ENCODE data around the gene YPEL4.

YPEL4 gene

GRCh38 chr11:57648801-57649735 lies 644 bp downstream of the YPEL4 start:
- FAIRE-seq: no peak

GRCh38 chr11:57647960-57648800 lies 1.5 kb downstream of the YPEL4 start:
- peak; percentile 76 for FAIRE-seq

GRCh38 chr11:57647372-57647771 lies 2.3 kb downstream of the YPEL4 start:
- no peak for FAIRE-seq

- no peak for FAIRE-seq
These were observed 2.9 kb downstream of the YPEL4 start for GRCh38 chr11:57646799-57647303.

- no peak for FAIRE-seq
These were observed 3.4 kb downstream of the YPEL4 start for GRCh38 chr11:57646194-57646798.

- FAIRE-seq: no peak
These were observed 4.0 kb downstream of the YPEL4 start for GRCh38 chr11:57645689-57646085.

GRCh38 chr11:57644748-57645688 lies 4.7 kb downstream of the YPEL4 start:
- peak; percentile 93 for FAIRE-seq

GRCh38 chr11:57643802-57644201 lies 5.9 kb downstream of the YPEL4 start:
- FAIRE-seq: peak; percentile 69

GRCh38 chr11:57641011-57641807 lies 8.5 kb downstream of the YPEL4 start:
- peak; percentile 83 for FAIRE-seq

- no peak for FAIRE-seq
These were observed 9.5 kb downstream of the YPEL4 start for GRCh38 chr11:57640068-57640800.

- FAIRE-seq: peak; percentile 98
These were observed 10.2 kb downstream of the YPEL4 start for GRCh38 chr11:57639321-57640067.

GRCh38 chr11:57638811-57639320 lies 10.8 kb downstream of the YPEL4 start:
- no peak for FAIRE-seq

GRCh38 chr11:57638005-57638781 lies 11.5 kb downstream of the YPEL4 start:
- peak; percentile 93 for FAIRE-seq

GRCh38 chr11:57637626-57638004 lies 12.1 kb downstream of the YPEL4 start:
- no peak for FAIRE-seq

GRCh38 chr11:57635246-57635645 lies 14.5 kb downstream of the YPEL4 start:
- FAIRE-seq: no peak

- FAIRE-seq: no peak
These were observed 15.4 kb downstream of the YPEL4 start for GRCh38 chr11:57634311-57634710.

- no peak for FAIRE-seq
These were observed 16.2 kb downstream of the YPEL4 start for GRCh38 chr11:57633394-57634070.

GRCh38 chr11:57632116-57632515 lies 17.6 kb downstream of the YPEL4 start:
- FAIRE-seq: no peak

Data from G401.6 (cell line).